Esophagus squamous epithelium (tissue), 5 donors: ENCODE results near the gene CKS2. TPM values are rescaled to one million over a fixed set of nuclear protein-coding genes. Genes with fewer than 3 reads are reported as not detected.

Experiments used
- DNase-seq: peaks from one replicate; lab custom pipeline; 2025; lab: John Stamatoyannopoulos, UW
- H3K27ac ChIP-seq, 4 donors: fragments of 200-600 bp; sonication (generic); one replicate each; pipeline ENCODE4 v1.5.1; 2016 to 2019; ENCODE audit warnings: mild to moderate bottlenecking in 1 of 4
- H3K27me3 ChIP-seq, 4 donors: fragments of 200-600 bp; sonication (generic); 1 replicate in 3 of 4; 2 replicates in 1 of 4; pipeline versions ENCODE4 v1.5.1 to v1.6.0; 2017 to 2021; ENCODE audit warnings: antibody characterized with exemption in 1 of 4
- H3K36me3 ChIP-seq, 3 donors: fragments of 200-600 bp; sonication (generic); one replicate each; pipeline ENCODE4 v1.5.1; 2016 to 2019
- H3K4me1 ChIP-seq, 3 donors: fragments of 200-600 bp; sonication (generic); one replicate each; pipeline ENCODE4 v1.5.1; 2017 to 2019
- H3K4me3 ChIP-seq, 4 donors: fragments of 200-600 bp; sonication (generic); 1 replicate in 3 of 4; 2 replicates in 1 of 4; pipeline ENCODE4 v1.5.1; 2016 to 2019; ENCODE audit warnings: mild to moderate bottlenecking in 2 of 4, moderate library complexity in 1 of 4
- H3K9me3 ChIP-seq, 3 donors: fragments of 200-600 bp; sonication (generic); one replicate each; pipeline ENCODE4 v1.5.1; 2016 to 2019
- POLR2A ChIP-seq, 4 donors: fragments of 450-650 bp; IDR thresholded peaks; one replicate each; pipeline ENCODE4 v1.6.1; 2017; ENCODE audit warnings: antibody characterized with exemption in 4 of 4, mild to moderate bottlenecking in 4 of 4, moderate library complexity in 3 of 4
- WGBS, 2 donors: methylation state at CpG; one replicate each; pipeline ENCODE4 v1.1.5; 2018; 5-methylcytosine and 5-hydroxymethylcytosine counted together
- intact Hi-C: fragments of 100-400 bp; cut with DNase I; formaldehyde crosslinking; loops from one replicate; pipeline ENCODE4 v1.15.0; 2022
- total RNA-seq, 4 donors: library from RNA; depleted of rRNA; stranded (reverse); fragments of >200 nt; gene quantifications; one replicate each; pipeline ENCODE4 v1.1.0, GENCODE V29; 2016
- TF ChIP-seq, protein P1 (sequence below), 6 experiments: fragments of 450-650 bp in 4 of 6; fragments of 200-600 bp in 2 of 6; sonication (generic) in 2 of 6; IDR thresholded peaks; one replicate each; pipeline ENCODE4 v1.5.1; 2016 to 2019; ENCODE audit warnings: antibody characterized with exemption in 6 of 6, mild to moderate bottlenecking in 4 of 6, moderate library complexity in 4 of 6
- donor health status: DM: yes; HTN: yes; CAD: no.

CKS2 gene
- total RNA-seq, 4 donors from 2014 or later, result 17.9 to 93.5 (median 57.6) TPM

DNA sequence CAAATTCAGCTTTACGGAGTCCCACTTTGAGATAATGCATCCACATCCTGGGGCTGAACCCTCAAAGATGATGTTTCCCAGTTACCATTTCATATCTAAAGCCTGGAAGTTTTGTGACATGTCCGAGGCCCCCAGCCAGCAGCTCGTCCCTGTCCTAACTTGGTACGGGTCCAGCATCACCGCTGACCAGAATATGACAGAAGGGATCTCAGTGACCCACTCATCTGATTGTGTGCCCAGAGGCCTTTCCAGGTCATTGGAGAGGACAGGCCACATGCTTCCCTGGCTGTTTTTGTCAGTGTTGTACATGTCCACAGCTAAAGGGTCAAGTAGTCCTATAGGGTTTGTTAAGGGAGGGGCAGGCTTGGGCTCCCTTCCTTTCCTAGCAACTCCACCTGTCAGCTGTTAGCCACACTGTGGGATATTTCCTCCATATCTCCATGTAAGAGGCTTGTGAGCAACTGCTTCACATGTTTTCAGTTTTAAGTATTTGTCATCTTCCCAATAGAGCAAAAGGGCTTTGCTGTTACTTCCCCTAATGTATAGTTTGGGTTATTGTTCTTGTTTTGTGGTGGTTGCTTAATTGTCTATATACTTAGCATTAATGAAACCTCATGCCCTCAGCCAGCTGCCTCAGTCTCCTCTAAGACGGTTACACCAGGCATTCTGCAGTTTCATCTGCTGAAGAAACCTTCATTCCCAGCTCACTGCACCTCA lies 40.7 kb downstream of the CKS2 start:
- DNase-seq, result no peak
- no peak overlapping the region for H3K27ac ChIP-seq
- no peak overlapping the region for H3K4me3 ChIP-seq
- H3K9me3 ChIP-seq, result no peaks in the 10 kb centered on the region
- WGBS, 2 donors, result 96% methylated on average over 2 to 4 of the region's 6 CpGs
- TF ChIP-seq, protein P1, sequence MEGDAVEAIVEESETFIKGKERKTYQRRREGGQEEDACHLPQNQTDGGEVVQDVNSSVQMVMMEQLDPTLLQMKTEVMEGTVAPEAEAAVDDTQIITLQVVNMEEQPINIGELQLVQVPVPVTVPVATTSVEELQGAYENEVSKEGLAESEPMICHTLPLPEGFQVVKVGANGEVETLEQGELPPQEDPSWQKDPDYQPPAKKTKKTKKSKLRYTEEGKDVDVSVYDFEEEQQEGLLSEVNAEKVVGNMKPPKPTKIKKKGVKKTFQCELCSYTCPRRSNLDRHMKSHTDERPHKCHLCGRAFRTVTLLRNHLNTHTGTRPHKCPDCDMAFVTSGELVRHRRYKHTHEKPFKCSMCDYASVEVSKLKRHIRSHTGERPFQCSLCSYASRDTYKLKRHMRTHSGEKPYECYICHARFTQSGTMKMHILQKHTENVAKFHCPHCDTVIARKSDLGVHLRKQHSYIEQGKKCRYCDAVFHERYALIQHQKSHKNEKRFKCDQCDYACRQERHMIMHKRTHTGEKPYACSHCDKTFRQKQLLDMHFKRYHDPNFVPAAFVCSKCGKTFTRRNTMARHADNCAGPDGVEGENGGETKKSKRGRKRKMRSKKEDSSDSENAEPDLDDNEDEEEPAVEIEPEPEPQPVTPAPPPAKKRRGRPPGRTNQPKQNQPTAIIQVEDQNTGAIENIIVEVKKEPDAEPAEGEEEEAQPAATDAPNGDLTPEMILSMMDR (IDR thresholded peaks at IDR 0.05), result no peak
- no peak for TF ChIP-seq POLR2A (IDR thresholded peaks at IDR 0.05)
- H3K36me3 ChIP-seq, result peaks cover 30 to 100% (median 67%) of the 10 kb centered on the region in 3 donors
- no peaks in the 10 kb centered on the region for H3K27me3 ChIP-seq
- peaks cover 0 to 4% (median 0%) of the 10 kb centered on the region in 3 donors for H3K4me1 ChIP-seq
- intact Hi-C loops, result no loop called here

DNA sequence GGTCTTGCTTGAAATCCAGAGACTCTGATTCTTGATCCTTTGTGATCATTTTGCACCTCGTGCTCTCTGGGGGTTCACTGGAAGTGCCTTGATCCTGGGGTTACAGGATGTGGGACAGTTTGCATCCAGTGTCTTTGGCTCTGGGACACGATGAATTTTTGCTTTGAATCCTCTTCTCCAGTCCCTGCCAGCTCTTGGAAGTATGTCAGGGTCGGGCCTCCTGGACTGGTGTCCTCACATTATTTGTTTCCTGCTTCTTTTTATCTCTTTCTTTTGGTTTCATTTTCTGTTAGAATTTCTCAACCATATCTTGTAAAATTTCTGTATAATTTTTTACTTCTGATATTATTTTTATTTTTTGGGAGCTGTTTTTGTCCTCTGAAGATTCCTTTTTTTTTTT lies 41.5 kb downstream of the CKS2 start:
- intact Hi-C loops, result no loop called here

DNA sequence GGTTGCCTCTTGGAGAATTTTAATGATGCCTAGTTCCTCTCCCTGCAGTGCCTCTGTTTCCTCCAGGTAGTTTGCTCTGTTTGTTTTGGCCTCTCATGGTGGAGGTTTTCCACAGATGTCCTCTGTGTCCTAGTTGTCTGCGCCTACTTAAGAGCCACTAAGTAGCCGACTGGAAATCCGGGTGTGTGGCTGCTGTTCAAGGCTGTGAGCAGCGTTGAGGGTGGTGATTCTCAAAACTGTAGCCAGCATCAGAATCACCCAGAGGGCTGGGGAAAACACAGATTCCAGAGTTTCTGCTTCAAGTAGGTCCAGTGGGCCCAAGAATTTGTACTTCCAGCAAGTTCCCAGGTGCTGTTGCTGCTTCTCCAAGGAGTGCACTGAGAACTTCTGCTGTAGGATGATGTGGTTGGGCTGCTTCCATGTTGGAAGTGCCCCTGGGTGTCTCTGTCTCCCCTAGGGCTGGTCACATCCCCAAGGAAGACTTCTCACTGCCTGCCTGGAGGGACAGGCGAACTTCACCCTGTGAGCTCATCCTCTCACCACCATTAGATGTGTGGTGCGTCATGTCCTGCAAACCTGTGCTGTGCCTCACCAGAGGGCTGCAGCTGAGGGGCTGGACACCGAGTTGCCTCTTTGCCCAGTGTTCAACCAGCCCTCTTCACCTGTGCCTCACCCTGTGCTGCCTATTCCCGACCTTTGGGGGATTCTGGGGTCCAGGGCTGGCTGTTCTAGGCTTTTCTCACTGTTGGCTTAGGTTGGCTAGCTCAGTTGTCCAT lies 42.1 kb downstream of the CKS2 start:
- no peak for TF ChIP-seq POLR2A (IDR thresholded peaks at IDR 0.05)
- TF ChIP-seq, protein P1 (IDR thresholded peaks at IDR 0.05), result no peak
- H3K9me3 ChIP-seq, result no peaks in the 10 kb centered on the region
- peaks cover 0 to 4% (median 0%) of the 10 kb centered on the region in 3 donors for H3K4me1 ChIP-seq
- no peak overlapping the region for H3K4me3 ChIP-seq
- peaks cover 34 to 100% (median 67%) of the 10 kb centered on the region in 3 donors for H3K36me3 ChIP-seq
- intact Hi-C loops, result no loop called here
- no peak overlapping the region for H3K27ac ChIP-seq
- WGBS, 2 donors, result 89 to 95% methylated on average over 5 to 6 of the region's 8 CpGs
- no peak for DNase-seq
- no peaks in the 10 kb centered on the region for H3K27me3 ChIP-seq

More for the DNA sequence above, 41.5 kb downstream of the CKS2 start:
- Histone ChIP-seq H3K4me1 (peaks cover 0 to 4% (median 0%) of the 10 kb centered on the region in 3 donors), H3K27ac (no peak overlapping the region), H3K9me3 (no peaks in the 10 kb centered on the region), H3K4me3 (no peak overlapping the region), H3K27me3 (no peaks in the 10 kb centered on the region), H3K36me3 (peaks cover 31 to 100% (median 71%) of the 10 kb centered on the region in 3 donors)
- TF ChIP-seq, protein P1 (IDR thresholded peaks at IDR 0.05), result no peak
- TF ChIP-seq POLR2A (IDR thresholded peaks at IDR 0.05), result no peak
- DNase-seq, result no peak
- WGBS, 2 donors, result 37 to 43% methylated on average over 3 of the region's 3 CpGs

DNA sequence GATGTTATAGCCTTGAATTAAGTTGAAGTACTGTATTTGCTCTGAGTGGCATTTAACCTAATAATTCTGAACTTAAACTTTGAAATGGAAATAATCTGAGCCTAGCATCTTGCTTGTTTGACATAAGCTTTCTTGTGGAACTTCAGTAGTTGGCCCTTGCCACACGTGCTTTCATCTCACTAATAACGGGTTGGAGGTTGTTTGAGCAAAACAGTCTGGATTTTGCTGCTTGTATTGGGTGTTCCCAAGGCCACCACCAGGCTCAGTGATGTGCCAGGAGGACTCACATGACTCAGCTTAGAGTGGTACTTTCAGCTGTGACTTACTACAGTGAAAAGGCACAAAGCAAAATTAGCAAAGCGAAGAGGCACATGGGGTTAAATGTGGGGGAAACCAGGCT lies 43.0 kb downstream of the CKS2 start:
- TF ChIP-seq POLR2A (IDR thresholded peaks at IDR 0.05), result no peak
- H3K4me3 ChIP-seq, result no peak overlapping the region
- no peaks in the 10 kb centered on the region for H3K27me3 ChIP-seq
- no peaks in the 10 kb centered on the region for H3K9me3 ChIP-seq
- 71 to 76% methylated on average over 3 of the region's 3 CpGs for WGBS, 2 donors
- no peak overlapping the region for H3K27ac ChIP-seq
- peaks cover 34 to 100% (median 64%) of the 10 kb centered on the region in 3 donors for H3K36me3 ChIP-seq
- H3K4me1 ChIP-seq, result peaks cover 0 to 4% (median 0%) of the 10 kb centered on the region in 3 donors
- intact Hi-C loops, result no loop called here
- DNase-seq, result no peak

DNA sequence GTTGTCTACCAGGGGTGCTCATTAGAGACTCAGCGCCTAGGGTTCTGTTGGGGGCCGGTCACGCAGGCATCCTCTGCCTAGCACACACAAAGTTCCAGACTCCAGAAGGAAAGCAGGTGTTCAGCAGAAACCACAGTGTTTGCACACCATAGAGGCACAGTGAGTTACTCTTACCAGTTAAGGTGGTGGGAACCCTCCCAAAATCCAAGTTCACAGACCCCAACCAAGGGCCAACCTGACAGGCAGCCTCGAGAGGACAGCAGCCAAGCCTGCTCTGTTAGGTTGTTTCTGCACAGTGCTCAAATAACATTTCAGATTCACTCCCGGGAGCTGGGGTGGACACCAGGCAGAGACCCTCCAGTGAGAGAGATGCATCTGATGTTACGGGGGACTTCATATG lies 43.5 kb downstream of the CKS2 start:
- intact Hi-C loops, result no loop called here
- Histone ChIP-seq H3K36me3 (peaks cover 32 to 100% (median 60%) of the 10 kb centered on the region in 3 donors), H3K27ac (no peak overlapping the region), H3K9me3 (no peaks in the 10 kb centered on the region), H3K4me1 (peaks cover 0 to 5% (median 0%) of the 10 kb centered on the region in 3 donors), H3K4me3 (no peak overlapping the region), H3K27me3 (no peaks in the 10 kb centered on the region)
- no peak for DNase-seq
- TF ChIP-seq, protein P1 (IDR thresholded peaks at IDR 0.05), result no peak
- TF ChIP-seq POLR2A (IDR thresholded peaks at IDR 0.05), result no peak
- WGBS, 2 donors, result 89 to 95% methylated on average over 6 of the region's 6 CpGs
